ENCODE measurements around the gene ZFP3.
"Not testable (repeated sequence)": the region's sequence is repeated elsewhere in the genome, so short reads cannot be mapped to it uniquely, and the experiment has no call there.

DNA sequence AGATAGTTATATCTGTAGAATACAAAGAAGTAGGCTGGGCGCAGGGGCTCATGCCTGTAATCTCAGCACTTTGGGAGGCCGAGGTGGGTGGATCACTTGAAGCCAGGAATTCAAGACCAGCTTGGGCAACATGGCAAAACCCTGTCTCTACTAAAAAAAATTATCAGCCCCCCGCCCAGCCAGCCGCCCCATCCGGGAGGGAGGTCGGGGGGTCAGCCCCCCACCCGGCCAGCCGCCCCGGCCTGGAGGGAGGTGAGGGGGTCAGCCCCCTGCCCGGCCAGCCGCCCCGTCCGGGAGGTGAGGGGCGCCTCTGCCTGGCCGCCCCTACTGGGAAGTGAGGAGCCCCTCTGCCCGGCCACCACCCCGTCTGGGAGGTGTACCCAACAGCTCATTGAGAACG lies 64.6 kb downstream of the ZFP3 start:
- TF ChIP-seq EZH2 (IDR thresholded peaks at IDR 0.05; ENCODE audit: insufficient read depth, poor library complexity, severe bottlenecking); EZH2phosphoT487 (IDR thresholded peaks at IDR 0.05; ENCODE audit: insufficient read depth, low read depth): not testable (repeated sequence)
